Measurements from ENCODE around the gene CFAP107.

GRCh38 chr1:12745126-12745991 lies 641 bp upstream of the CFAP107 start:
- no peak for TF ChIP-seq CTCF (IDR thresholded peaks at IDR 0.05)
- no peak for TF ChIP-seq REST (IDR thresholded peaks at IDR 0.05; ENCODE audit: insufficient read depth in 1 of 2, low read depth in 2 of 2, low read length in 1 of 2)
- TF ChIP-seq POLR2AphosphoS5 (IDR thresholded peaks at IDR 0.05; ENCODE audit: low read depth, low read length), result no peak
- TF ChIP-seq TCF7L2 (IDR thresholded peaks at IDR 0.05; ENCODE audit: low read depth, low read length), result no peak

Data from Panc1 (cell line).